ENCODE results near the gene ITGA2B. TPM values are rescaled to one million over a fixed set of nuclear protein-coding genes. Genes with fewer than 3 reads are reported as not detected.

Gene ITGA2B
- total and polyA plus RNA-seq, 2 of the 13 experiments (the other 11 are each of a cell fraction or from before 2014, with no cell fraction given): 0.38 to 1.1 TPM

- TF ChIP-seq MLX (CRISPR knock-in tag; IDR thresholded peaks at IDR 0.05): peak; percentile 60; the same call in 1 of the 2 replicates
- TF ChIP-seq POLR2AphosphoS5 (IDR thresholded peaks at IDR 0.05; ENCODE audit: low read depth, low read length): peak; percentile 95
- peak; percentile 80; the same call in 1 of the 2 replicates for TF ChIP-seq ATF2 (CRISPR knock-in tag; IDR thresholded peaks at IDR 0.05)
- peak; percentile 60 for TF ChIP-seq ZNF274 (CRISPR knock-in tag; IDR thresholded peaks at IDR 0.05)
- TF ChIP-seq HOXA3 (CRISPR knock-in tag; IDR thresholded peaks at IDR 0.05): peak; percentile 80; the same call in 1 of the 2 replicates
- no peak for TF ChIP-seq SMAD9 (CRISPR knock-in tag; IDR thresholded peaks at IDR 0.05)
- no peak for TF ChIP-seq CEBPB (IDR thresholded peaks at IDR 0.05; ENCODE audit: borderline replicate concordance, low read depth, low read length)
- TF ChIP-seq SRSF9 (IDR thresholded peaks at IDR 0.05; ENCODE audit: borderline replicate concordance, insufficient read depth, low read depth, low read length, poor library complexity, severe bottlenecking): no peak
- TF ChIP-seq GMEB2 (CRISPR knock-in tag; IDR thresholded peaks at IDR 0.05; ENCODE audit: low read depth): peak; percentile 20; the same call in 1 of the 2 replicates
- no peak for TF ChIP-seq ZNF839 (CRISPR knock-in tag; IDR thresholded peaks at IDR 0.05; ENCODE audit: borderline replicate concordance)
- TF ChIP-seq KAT2B (IDR thresholded peaks at IDR 0.05; ENCODE audit: borderline replicate concordance, low read depth, low read length): no peak
- no peak for TF ChIP-seq PLRG1 (conservative IDR thresholded peaks at IDR 0.05)
- peak; percentile 54 for TF ChIP-seq MED1 (CRISPR knock-in tag; IDR thresholded peaks at IDR 0.05)
- no peak for TF ChIP-seq ZBTB37 (CRISPR knock-in tag; IDR thresholded peaks at IDR 0.05)
- TF ChIP-seq ZNF607 (CRISPR knock-in tag; IDR thresholded peaks at IDR 0.05; ENCODE audit: borderline replicate concordance): peak; percentile 62
- TF ChIP-seq KDM3A (CRISPR knock-in tag; IDR thresholded peaks at IDR 0.05; ENCODE audit: low read depth): peak; percentile 74; the same call in 1 of the 2 replicates
- TF ChIP-seq YEATS2 (CRISPR knock-in tag; IDR thresholded peaks at IDR 0.05; ENCODE audit: borderline replicate concordance): peak; percentile 94
- TF ChIP-seq GTF2F1 (IDR thresholded peaks at IDR 0.05; ENCODE audit: low read length): 0 out of 2 replicates have a peak, but pooled peaks have one; percentile 47
- no peak for TF ChIP-seq ZMAT5 (CRISPR knock-in tag; IDR thresholded peaks at IDR 0.05; ENCODE audit: borderline replicate concordance, low read depth)
- no peak for TF ChIP-seq FOXP1 (IDR thresholded peaks at IDR 0.05)
- peak; percentile 61 for TF ChIP-seq FOXP1 (CRISPR knock-in tag; IDR thresholded peaks at IDR 0.05)
- peak; percentile 48; the same call in 1 of the 2 replicates for TF ChIP-seq NR2C2 (CRISPR knock-in tag; IDR thresholded peaks at IDR 0.05; ENCODE audit: borderline replicate concordance)
- TF ChIP-seq ZNF430 (CRISPR knock-in tag; IDR thresholded peaks at IDR 0.05): no peak
- TF ChIP-seq KDM6A (CRISPR knock-in tag; IDR thresholded peaks at IDR 0.05; ENCODE audit: low read depth): no peak
- 0 out of 2 replicates have a peak, but pooled peaks have one; percentile 34 for TF ChIP-seq ZNF616 (CRISPR knock-in tag; IDR thresholded peaks at IDR 0.05; ENCODE audit: low read depth)
- no peak for TF ChIP-seq NFE2 (CRISPR knock-in tag; IDR thresholded peaks at IDR 0.05)
Observed at GRCh38 chr17:44344939-44345453, 44.5 kb downstream of the ITGA2B start, which contains the start of gene GRN (continued).
